B cell (primary cell): Measurements from ENCODE around the gene ZNF112.

Experiments used
- CTCF ChIP-seq: fragments of 200-600 bp; IDR thresholded peaks from one replicate; pipeline ENCODE4 v1.8.0; 2022; ENCODE audit warnings: antibody characterized with exemption, mild to moderate bottlenecking
- EZH2 ChIP-seq: IDR thresholded peaks from 2 replicates; pipeline ENCODE4 v1.6.1; 2012; ENCODE audit warnings: borderline replicate concordance, low read depth, mild to moderate bottlenecking, moderate library complexity, low read length; ENCODE audit not compliant: insufficient read depth, poor library complexity, severe bottlenecking

- TF ChIP-seq CTCF (no peak), EZH2 (no peak)
Observed at GRCh38 chr19:44374789-44375188, 18.3 kb upstream of the ZNF112 start.
